MCF 10A (cell line): ENCODE results near the gene PFN3. TPM values are rescaled to one million over a fixed set of nuclear protein-coding genes. Genes with fewer than 3 reads are reported as not detected.
A peak's percentile ranks its signal among the peaks of the same experiment; 100 is the strongest.

Experiments
- BruUV-seq: library from RNA; stranded (reverse); fragments of 400-500 nt; replicated peaks from 2 replicates; lab custom pipeline; 2021; lab: Mats Ljungman, UMichigan
- CTCF ChIA-PET: fragments of 300-600 bp; sonication (Branson Sonifier 250); formaldehyde crosslinking; extraction: SDS; loops from one replicate; lab custom pipeline; 2021; ENCODE audit warnings: antibody characterized with exemption, inconsistent platforms; lab: Yijun Ruan, JAX
- POLR2A ChIA-PET: fragments of 300-600, 350-650 bp; sonication (Branson Sonifier 250); formaldehyde crosslinking; extraction: SDS; loops from one replicate; lab custom pipeline; 2020; ENCODE audit warnings: antibody characterized with exemption, inconsistent platforms; lab: Yijun Ruan, JAX
- DNase-seq: peaks from one replicate; pipeline ENCODE4 v3.0.0-alpha.2; 2018; ENCODE audit not compliant: unreplicated experiment
- H3K27ac Mint-ChIP-seq: one replicate; pipeline ENCODE4 v1.8.0; 2022; ENCODE audit warnings: mild to moderate bottlenecking, low read depth, mixed read lengths; ENCODE audit not compliant: unreplicated experiment
- H3K27me3 Mint-ChIP-seq: one replicate; pipeline ENCODE4 v1.8.0; 2022; ENCODE audit warnings: mixed read lengths; ENCODE audit not compliant: insufficient read depth, unreplicated experiment
- H3K36me3 Mint-ChIP-seq: one replicate; pipeline ENCODE4 v1.8.0; 2022; ENCODE audit warnings: mild to moderate bottlenecking, moderate library complexity, mixed read lengths; ENCODE audit not compliant: insufficient read depth, unreplicated experiment
- H3K4me1 Mint-ChIP-seq: one replicate; pipeline ENCODE4 v1.8.0; 2022; ENCODE audit warnings: mixed read lengths; ENCODE audit not compliant: insufficient read depth, unreplicated experiment
- H3K4me3 Mint-ChIP-seq: one replicate; pipeline ENCODE4 v1.8.0; 2022; ENCODE audit warnings: mild to moderate bottlenecking, moderate library complexity, mixed read lengths; ENCODE audit not compliant: unreplicated experiment
- H3K9me3 Mint-ChIP-seq: one replicate; pipeline ENCODE4 v1.8.0; 2022; ENCODE audit warnings: mixed read lengths; ENCODE audit not compliant: unreplicated experiment
- intact Hi-C: fragments of 100-400 bp; cut with micrococcal nuclease; formaldehyde crosslinking; loops from 2 replicates; pipeline ENCODE4 v1.14.1; 2022
- total RNA-seq: library from RNA; stranded (reverse); gene quantifications from 2 replicates; pipeline ENCODE4 v1.2.3, GENCODE V29; 2022
- TF ChIP-seq, protein P1 (sequence below): fragments of 200-600 bp; IDR thresholded peaks from one replicate; pipeline ENCODE4 v1.8.0; 2022; ENCODE audit warnings: antibody characterized with exemption, mild to moderate bottlenecking; ENCODE audit not compliant: unreplicated experiment

The PFN3 gene
- total RNA-seq, 1 experiment from 2014 or later, result not detected

DNA sequence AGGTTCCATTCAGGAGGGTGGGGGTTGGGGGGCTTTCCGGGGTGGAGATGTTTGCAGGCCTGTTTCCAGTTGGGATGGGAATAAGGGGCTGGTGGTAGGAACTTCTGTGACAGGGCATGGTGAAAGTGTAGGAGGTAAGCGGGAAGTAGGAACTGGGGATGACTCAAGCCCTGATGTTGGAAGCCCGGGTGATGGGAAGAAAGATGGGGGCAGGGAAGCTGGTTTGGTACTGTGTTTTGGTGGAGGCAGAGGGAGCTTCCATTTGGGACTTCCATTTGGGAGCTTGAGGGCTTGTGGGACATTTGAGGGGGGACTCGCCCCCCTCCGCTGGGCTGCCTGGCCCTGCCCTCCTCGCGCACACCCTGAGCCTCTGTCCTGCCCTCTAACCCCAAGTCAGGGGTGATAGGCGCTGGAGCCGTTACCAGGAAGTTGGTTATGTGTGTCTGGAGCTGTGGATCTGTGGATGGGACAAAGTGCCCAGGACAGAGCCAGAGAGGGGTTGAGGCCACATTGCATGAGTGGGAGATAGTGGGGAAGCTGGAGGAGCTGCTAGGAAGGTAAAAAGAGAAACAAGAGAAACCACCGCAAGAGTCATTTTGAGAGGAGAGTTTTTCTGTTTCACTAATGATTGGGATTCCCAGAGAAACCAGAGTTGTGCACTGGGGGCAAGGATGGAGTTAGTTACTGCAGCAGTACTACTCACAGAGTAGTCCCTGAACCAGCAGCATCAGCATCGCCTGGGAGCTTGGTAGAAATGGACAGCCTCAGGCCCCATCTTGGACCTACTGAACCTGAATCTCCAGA, 36.1 kb downstream of the PFN3 start:
- ChIA-PET CTCF (interaction anchor here (0.5 to 1.8 kb wide), 5 partner anchors 14 to 424 kb away, joined by 3 to 6 read pairs (median 5); no protein-coding TSS in a partner anchor), POLR2A (interaction anchor here (0.6 to 4.9 kb wide), 4 partner anchors 9 to 31 kb away, joined by 3 to 30 read pairs (median 4); partner anchors contain the start of gene LMAN2)
- Mint-ChIP-seq H3K4me3 (no peak overlapping the region), H3K27me3 (no peaks in the 10 kb centered on the region), H3K27ac (no peak overlapping the region), H3K9me3 (no peaks in the 10 kb centered on the region), H3K4me1 (peaks cover 16% of the 10 kb centered on the region), H3K36me3 (no peaks in the 10 kb centered on the region)
- BruUV-seq, result no TSS peak
- intact Hi-C loops, result no loop called here
- peak; percentile 31 for DNase-seq
- TF ChIP-seq, protein P1, sequence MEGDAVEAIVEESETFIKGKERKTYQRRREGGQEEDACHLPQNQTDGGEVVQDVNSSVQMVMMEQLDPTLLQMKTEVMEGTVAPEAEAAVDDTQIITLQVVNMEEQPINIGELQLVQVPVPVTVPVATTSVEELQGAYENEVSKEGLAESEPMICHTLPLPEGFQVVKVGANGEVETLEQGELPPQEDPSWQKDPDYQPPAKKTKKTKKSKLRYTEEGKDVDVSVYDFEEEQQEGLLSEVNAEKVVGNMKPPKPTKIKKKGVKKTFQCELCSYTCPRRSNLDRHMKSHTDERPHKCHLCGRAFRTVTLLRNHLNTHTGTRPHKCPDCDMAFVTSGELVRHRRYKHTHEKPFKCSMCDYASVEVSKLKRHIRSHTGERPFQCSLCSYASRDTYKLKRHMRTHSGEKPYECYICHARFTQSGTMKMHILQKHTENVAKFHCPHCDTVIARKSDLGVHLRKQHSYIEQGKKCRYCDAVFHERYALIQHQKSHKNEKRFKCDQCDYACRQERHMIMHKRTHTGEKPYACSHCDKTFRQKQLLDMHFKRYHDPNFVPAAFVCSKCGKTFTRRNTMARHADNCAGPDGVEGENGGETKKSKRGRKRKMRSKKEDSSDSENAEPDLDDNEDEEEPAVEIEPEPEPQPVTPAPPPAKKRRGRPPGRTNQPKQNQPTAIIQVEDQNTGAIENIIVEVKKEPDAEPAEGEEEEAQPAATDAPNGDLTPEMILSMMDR, result no peak

DNA sequence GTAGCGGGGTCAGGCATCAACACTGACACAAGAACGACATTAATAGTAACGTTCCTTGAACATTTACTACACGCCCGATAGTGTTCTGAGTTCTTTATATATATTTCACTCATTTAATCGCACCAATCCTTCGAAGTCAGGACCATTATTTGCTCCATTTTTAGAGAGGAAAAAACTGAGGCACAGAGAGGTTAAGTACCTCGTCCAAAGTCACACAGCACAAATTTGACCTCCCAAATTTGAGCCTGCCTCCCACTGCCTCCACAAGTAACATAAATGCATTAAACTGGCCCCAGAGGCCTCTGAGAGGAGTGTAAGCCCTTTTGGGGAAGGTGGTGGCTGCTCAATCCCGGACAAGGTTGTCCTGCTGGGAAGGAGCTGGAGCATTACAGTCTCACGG, 36.9 kb downstream of the PFN3 start:
- Mint-ChIP-seq H3K36me3 (no peaks in the 10 kb centered on the region), H3K9me3 (no peaks in the 10 kb centered on the region), H3K4me1 (peaks cover 16% of the 10 kb centered on the region), H3K27ac (no peak overlapping the region), H3K27me3 (no peaks in the 10 kb centered on the region), H3K4me3 (peak overlapping the region; percentile 79)
- intact Hi-C loops, result loop anchor here (2.0 kb wide), 1 partner anchor 45 kb away; no protein-coding TSS in a partner anchor
- BruUV-seq, result no TSS peak
- ChIA-PET CTCF (interaction anchor here (0.5 to 1.8 kb wide), 6 partner anchors 13 to 424 kb away, joined by 3 to 6 read pairs (median 4); no protein-coding TSS in a partner anchor), POLR2A (interaction anchor here (1.0 to 4.9 kb wide), 4 partner anchors 8 to 26 kb away, joined by 3 to 30 read pairs (median 4); partner anchors contain the start of gene LMAN2)
- TF ChIP-seq, protein P1, result no peak
- DNase-seq, result no peak

DNA sequence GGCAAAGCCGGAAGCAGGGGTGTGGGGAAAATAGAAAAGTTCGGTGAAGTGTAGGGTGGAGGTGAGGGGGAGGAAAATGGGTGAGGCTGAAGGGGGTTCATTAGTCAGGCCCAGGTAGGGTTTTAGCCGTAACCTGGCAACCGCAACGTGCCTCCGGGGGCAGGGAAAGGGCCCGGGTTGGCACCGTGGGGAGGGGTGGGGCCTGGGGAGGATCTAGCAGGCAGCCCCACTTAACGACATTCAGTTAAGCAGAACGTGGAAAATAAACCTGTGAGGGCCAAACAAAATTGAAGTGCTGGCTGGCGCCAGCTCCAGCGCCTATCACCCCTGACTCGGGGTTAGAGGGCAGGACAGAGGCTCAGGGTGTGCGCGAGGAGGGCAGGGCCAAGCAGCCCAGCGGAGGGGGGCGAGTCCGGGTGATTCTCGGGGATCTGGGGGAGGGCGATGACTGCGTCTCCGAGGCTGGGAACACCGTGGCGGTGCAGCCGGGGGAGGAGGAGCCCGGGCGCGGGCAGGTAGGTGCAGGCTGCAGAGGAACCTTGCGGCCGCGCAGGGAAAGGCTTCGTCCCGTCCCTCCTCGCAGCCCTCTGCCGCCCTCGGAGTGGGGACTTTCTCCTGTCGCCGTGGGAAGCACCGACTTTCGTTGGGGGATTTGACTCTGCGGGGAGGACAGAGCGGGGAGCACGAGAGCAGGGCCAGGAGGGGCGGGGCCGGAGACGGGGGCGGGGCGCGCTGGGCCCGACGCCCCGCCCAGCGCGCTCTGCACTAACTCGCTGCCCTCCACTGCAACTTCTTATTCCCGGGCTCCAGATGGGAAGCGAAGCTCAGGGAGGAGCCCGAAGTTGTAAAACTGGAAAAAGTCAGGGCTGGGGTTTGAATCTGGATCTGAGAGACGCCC, 37.6 kb downstream of the PFN3 start:
- DNase-seq, result peak; percentile 70
- POLR2A ChIA-PET, result interaction anchor here (0.6 to 4.9 kb wide), 6 partner anchors 8 to 251 kb away, joined by 3 to 30 read pairs (median 5); partner anchors contain the start of gene LMAN2

More for the DNA sequence above, 37.6 kb downstream of the PFN3 start:
- TF ChIP-seq, protein P1, result no peak
- Mint-ChIP-seq H3K27ac (no peak overlapping the region), H3K4me1 (peaks cover 21% of the 10 kb centered on the region), H3K4me3 (peak overlapping the region; percentile 79), H3K27me3 (no peaks in the 10 kb centered on the region), H3K9me3 (no peaks in the 10 kb centered on the region), H3K36me3 (no peaks in the 10 kb centered on the region)
- no TSS peak for BruUV-seq
- CTCF ChIA-PET, result interaction anchor here (0.6 to 4.7 kb wide), 6 partner anchors 7 to 238 kb away, joined by 3 to 21 read pairs (median 3); partner anchors contain the start of gene LMAN2
- intact Hi-C loops, result loop anchor here (2.0 kb wide), 1 partner anchor 44 kb away; no protein-coding TSS in a partner anchor
